Measurements from ENCODE around the gene SH2D3C.

DNA sequence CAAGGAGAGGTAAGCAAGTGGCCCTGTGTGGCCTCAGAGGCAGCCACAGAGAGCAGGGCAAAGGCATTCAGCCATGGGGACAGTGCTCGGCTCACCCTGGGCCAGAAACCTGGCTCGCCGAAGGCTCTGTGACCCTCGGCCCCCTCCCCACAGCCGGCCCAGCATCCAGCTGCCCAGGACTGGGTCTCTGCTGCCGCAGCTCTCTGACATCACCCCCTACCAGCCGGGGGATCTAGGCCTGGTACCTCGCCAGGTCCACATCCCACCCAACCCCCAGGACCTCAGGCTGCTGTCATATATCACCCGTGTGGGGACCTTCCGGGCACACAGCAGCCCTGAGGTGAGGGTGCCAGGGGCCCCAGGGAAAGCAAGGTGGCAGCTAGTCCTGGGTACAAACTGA, 65.6 kb downstream of the SH2D3C start:
- TF ChIP-seq CTCF (IDR thresholded peaks at IDR 0.05), result no peak
- TF ChIP-seq EP300 (IDR thresholded peaks at IDR 0.05), result no peak

Measured in sigmoid colon (tissue), 4 donors.